ENCODE data around the gene MYMK. TPM values are rescaled to one million over a fixed set of nuclear protein-coding genes. Genes with fewer than 3 reads are reported as not detected.
"Not testable (repeated sequence)": the region's sequence is repeated elsewhere in the genome, so short reads cannot be mapped to it uniquely, and the experiment has no call there.

The MYMK gene
- total RNA-seq, 4 donors from 2014 or later, result not detected

GRCh38 chr9:133569891-133570690 is 45.3 kb upstream of the MYMK start:
- DNase-seq (ENCODE audit: low spot score) (no peak), ATAC-seq (ENCODE audit: low FRiP score) (no peak)
- TF ChIP-seq CTCF (IDR thresholded peaks at IDR 0.05), result no peak

- no peak for DNase-seq (ENCODE audit: low spot score)
- ATAC-seq (ENCODE audit: low FRiP score), result no peak
- no peak for TF ChIP-seq CTCF (IDR thresholded peaks at IDR 0.05)
Measured at GRCh38 chr9:133569121-133569785, 44.5 kb upstream of the MYMK start.

GRCh38 chr9:133568186-133568585 is 43.4 kb upstream of the MYMK start:
- ATAC-seq (ENCODE audit: low FRiP score) (no peak), DNase-seq (ENCODE audit: low spot score) (no peak)
- TF ChIP-seq CTCF (IDR thresholded peaks at IDR 0.05), result no peak

GRCh38 chr9:133566817-133567216 is 42.1 kb upstream of the MYMK start:
- ATAC-seq (ENCODE audit: low FRiP score), result no peak
- DNase-seq (ENCODE audit: low spot score), result no peak
- TF ChIP-seq CTCF (IDR thresholded peaks at IDR 0.05), result no peak

- TF ChIP-seq CTCF (IDR thresholded peaks at IDR 0.05), result no peak
- ATAC-seq (ENCODE audit: low FRiP score) (no peak), DNase-seq (ENCODE audit: low spot score) (no peak)
Measured at GRCh38 chr9:133566382-133566781, 41.6 kb upstream of the MYMK start.

GRCh38 chr9:133564451-133565116 is 39.8 kb upstream of the MYMK start:
- DNase-seq (ENCODE audit: low spot score), result no peak
- no peak for ATAC-seq (ENCODE audit: low FRiP score)
- no peak for TF ChIP-seq CTCF (IDR thresholded peaks at IDR 0.05)

GRCh38 chr9:133563814-133564213 is 39.1 kb upstream of the MYMK start:
- DNase-seq (ENCODE audit: low spot score); ATAC-seq (ENCODE audit: low FRiP score): not testable (repeated sequence)

All from omental fat pad (tissue), 4 donors.